ENCODE data around the gene RASGRF1.
"Not testable (repeated sequence)": the region's sequence is repeated elsewhere in the genome, so short reads cannot be mapped to it uniquely, and the experiment has no call there.

The RASGRF1 gene

DNA sequence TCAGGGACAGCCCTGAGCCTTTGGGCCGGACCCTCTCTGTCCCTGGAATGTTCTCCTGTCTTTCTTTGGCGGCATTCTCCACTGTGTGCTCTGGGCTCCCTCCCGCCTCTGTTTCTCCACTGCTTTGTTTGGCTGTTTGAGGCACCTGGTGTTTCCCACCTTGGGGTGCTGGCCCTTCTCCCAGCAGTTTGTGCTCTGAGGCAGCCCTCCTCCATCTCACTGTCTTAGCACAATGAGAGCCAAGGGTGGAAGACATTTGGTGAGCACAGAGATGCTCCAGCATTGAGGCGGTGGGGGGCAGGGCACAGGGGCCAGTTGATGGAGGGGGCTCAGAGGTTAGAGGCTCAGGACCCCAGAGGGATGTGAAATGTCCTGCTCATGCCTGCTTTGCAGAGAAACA, 54.3 kb downstream of the RASGRF1 start:
- DNase-seq (ENCODE audit: low spot score), result no peak

DNA sequence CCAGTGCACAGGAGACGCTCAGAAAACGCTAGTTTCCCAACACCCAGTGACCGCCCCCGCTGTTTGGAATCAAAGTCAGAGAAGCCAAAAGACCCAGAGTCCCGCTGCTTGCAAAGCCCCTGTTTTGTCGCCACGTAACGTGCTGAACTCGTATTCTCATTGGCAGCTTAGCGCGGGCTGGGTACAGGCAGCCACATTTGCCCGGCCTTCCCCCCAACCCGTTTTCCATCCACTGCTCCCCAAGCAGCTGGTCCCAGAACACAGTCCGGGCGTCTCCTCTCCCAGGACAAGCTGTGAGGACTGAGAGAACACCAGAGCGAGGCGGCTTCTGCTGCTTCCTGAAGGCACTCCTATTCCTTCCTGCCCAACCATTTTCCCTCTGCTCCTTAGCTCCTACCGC, 54.8 kb downstream of the RASGRF1 start:
- no peak for DNase-seq (ENCODE audit: low spot score)

DNA sequence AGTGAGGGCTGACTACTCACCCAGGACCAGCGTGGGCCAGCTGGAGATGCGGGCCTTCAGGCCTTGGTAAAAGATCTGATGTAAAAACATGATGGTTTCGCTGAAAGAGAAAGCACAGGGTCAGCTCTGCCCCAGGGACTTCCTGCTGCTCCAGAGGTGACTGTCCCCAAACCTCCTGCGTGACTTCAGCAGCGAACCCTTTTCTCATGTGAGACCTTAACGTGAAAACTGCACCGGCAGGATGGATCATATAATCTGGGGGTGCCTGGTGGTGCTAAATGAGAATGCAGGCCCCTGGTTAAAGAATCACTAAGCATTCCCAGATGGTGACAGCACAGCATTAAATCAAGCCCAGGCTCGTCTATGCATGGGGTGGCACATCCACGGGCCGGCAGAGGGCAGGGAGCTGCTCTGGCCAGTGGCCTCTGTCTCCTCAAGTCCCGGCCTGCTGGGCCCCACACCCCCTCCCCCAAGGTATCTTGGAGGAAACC, 55.4 kb downstream of the RASGRF1 start:
- DNase-seq (ENCODE audit: low spot score), result no peak

DNA sequence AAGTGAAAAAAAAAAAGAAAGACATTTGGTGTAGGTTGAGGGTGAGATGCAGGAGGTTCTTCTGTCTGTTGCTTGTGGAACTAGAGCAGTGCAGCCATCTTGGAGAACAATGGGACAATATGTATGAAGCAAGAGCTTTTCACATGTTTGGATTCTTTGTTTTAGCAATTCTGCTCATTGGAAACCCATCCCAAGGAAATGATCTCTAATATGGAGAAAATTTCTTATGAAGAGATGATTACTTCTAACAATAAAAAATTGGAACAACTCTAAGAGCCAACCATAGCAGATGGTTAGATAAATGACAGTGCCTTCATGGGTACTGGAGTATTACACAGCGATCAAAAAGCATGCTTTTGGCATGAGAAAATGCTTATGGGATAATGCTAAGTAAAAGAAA, 56.3 kb downstream of the RASGRF1 start:
- no peak for DNase-seq (ENCODE audit: low spot score)

DNA sequence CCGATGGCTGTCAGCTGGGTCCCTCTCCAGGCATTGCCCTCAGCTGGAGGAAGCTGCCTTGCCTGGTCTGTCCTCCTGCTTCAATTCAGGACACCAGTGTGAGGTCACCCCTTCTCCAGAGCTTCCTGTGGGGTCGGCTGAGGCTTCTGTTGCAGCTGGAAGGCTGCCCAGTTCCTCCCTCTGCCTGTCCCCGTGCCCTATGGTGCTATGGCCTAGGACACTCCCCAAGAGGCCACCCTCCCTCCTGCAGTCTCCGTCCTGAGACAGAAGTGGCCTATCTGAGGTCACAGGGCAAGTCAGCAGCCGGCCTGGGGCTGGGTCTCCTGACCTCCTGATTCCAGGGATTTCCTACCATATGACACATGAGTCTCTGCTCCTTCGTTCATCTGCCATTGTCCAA, 57.9 kb downstream of the RASGRF1 start:
- DNase-seq (ENCODE audit: low spot score), result no peak

DNA sequence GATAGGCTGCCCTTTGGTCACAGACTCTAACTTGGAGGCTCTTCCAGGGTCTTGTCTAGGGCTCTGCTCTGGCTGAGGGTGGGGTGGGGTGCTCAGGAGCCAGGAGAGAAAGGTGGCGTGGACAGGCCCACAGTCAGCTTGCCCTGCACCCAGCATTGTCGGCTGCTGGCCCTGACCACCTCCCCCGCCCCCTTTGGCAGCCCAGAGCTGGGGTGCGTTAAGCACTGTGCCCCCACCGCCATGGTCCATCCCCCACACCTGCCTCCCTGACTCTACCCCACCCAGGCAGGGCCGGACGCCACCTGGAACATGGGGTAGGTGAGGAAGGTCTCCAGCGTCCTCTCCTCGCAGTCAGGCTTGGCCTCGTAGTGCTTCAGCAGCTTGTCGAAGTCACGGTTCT, 58.8 kb downstream of the RASGRF1 start:
- no peak for DNase-seq (ENCODE audit: low spot score)

DNA sequence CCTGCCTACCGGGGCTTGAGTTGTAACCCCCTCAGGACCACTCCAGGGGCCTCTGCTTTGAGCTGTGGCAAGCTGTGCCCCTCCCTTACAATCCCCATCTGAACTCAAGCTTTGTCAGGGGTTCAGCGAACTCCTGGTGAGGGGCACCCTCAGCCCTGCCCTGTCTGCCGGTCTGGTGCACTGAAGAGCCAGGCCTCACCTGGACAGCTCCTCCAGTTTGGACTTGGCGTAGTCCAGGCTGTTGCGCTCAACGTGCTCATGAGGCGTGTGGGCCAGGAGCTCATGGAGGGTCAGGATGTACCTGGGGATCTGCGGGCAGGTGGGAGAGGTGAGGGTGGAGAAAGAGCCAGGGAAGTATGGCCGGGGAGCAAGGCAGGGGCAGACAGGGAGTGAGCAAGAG, 59.4 kb downstream of the RASGRF1 start:
- DNase-seq (ENCODE audit: low spot score), result no peak

DNA sequence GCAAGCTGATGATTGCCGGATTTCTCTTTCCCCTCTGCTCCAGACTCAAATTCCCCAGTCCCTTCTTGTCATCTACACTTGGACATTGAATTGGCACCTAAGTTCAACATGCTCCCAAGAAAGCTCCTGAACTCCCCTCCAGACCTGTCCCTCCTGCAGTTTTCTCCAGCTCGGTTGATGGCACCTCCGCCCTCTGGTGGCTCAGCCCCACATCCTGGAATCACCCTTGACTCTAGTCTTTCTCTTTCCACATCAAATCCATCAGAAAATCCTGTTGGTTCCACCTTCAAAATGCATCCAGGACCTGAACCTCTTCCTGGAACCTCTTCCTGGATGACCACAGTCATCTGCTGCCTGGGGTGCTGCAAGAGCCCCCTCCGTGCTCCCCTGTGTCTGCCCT, 60.1 kb downstream of the RASGRF1 start:
- peak; percentile 37 for DNase-seq (ENCODE audit: low spot score)

DNA sequence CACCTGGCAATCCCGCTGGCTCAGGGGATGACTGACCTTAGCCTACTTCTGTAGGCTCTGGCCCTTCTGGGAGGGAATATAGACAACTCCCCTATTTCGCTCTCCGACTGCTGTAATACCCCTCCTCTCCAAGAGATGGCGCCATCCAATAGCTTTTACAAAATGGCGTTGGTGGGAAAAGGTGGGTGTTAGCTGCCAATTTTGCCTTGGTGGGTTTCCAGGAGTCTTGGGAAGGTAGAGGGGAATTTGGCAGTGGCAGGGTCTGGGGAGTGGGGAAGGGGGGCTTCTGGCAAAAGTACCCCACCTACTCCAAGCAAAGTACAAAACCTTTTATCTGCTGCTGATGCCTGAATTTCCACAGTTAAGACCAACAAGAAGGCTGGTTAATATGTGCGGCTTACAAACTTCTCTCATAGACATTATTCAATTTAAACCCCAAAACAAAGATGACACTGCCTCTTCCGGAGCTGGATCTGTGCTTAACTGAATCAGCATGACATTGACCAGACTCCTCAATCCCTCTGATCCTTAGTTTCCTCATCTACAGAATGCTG, 62.1 kb downstream of the RASGRF1 start:
- peak; percentile 78 for DNase-seq (ENCODE audit: low spot score)

DNA sequence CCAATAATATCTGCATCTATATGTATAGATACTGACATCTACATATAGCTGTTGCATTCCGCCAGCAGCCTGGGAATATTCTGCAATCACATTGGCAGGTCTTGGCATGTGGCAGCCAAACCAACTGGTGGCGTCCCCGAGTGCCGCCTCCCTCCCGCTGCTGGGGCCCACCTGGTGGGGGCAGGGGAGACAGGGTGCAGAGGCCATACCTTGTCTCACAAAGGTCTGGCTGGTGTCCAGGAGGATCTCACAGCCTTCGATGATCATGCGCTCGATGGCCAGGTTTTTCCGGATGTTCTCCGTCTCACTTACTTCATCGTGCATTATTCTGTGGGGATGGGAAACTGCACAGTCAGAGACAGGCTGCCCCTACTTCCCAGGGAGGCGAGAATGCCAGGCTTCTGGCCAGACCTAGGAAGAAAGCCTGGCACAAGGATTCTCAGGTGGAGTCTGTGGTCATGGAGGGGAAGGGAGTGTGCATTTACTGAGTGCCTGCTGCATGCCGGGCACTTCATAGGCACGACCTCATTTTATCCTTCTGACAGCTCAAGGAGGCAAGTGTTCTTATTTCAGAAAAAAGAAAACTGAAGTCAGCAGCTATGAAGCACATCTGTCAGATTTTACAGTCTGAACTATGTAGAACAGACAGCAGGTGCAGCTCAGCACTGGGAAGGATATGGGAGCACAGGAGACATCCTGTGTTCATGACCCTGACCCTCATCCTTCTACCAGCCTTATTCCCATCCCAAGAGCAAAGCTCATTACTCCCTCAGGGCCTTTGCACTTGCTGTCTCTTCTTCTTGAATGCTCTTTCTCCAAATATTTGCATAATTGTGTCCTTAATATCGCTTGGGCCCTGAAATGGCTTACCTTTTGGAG, 62.8 kb downstream of the RASGRF1 start:
- DNase-seq (ENCODE audit: low spot score), result no peak

DNA sequence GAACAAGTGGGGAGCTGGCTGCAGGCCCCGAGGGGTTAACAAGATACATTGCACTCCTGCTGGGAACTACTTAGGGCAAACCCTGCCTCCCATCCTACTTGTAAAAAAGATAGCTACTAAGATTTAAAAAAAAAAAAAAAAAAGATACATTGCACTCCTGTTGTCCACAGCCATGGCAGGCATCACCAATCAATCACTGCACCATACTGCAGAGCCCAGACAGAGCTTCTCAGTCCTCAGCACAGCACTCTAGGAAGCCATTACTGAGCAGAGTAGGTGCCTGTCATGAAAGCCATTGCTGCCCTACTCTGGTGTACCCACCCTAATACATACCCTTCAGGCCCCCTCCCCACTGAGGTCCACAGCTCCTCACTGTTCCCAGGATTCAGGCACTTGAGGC, 64.8 kb downstream of the RASGRF1 start:
- no peak for DNase-seq (ENCODE audit: low spot score)

DNA sequence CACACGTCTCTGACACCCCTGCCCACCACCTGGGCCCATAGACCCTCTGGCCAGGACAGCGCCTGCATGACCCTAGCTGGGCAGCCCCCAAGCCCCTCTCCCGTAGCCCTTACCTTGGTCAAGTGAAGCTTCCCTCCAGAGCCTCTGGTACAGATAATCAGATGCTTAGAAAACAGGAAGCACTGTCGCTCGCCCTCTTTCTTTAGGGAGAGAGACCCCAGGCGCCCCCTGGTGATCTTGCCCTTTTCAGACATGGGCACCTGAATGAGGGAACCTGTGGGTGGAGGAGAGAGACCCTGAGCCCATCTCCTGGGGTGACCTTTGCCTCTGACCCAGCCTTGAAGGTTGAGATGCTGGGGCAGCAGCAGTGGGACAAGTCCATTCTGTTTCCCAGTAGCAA, 65.4 kb downstream of the RASGRF1 start:
- DNase-seq (ENCODE audit: low spot score), result no peak

DNA sequence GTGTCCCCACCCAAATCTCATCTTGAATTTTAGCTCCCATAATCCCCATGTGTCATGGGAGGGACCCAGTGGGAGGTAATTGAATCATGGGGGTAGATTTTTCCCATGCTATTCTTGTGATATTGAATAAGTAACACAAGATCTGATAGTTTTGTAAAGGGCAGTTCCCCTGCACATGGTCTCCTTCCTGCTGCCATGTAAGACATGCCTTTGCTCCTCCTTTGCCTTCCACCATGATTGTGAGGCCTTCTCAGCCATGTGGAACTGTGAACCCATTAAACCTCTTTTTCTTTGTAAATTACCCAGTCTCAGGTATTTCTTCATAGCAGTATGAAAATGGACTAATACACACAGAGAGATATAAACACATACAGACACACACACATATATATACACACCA, 66.1 kb downstream of the RASGRF1 start:
- DNase-seq (ENCODE audit: low spot score), result not testable (repeated sequence)

DNA sequence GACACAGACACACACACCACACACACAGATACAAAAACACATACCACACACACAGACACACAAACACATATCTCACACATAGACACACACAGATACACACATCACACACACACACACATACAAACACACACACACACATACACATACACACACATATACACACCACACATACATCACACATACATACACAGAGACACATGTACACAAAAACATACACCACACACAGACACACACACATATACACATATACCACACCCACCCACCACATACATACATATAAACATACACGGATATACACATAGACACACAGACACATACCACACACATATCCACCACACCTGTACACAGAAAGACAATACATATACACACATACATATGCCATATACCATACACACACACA, 66.7 kb downstream of the RASGRF1 start:
- no peak for DNase-seq (ENCODE audit: low spot score)

DNA sequence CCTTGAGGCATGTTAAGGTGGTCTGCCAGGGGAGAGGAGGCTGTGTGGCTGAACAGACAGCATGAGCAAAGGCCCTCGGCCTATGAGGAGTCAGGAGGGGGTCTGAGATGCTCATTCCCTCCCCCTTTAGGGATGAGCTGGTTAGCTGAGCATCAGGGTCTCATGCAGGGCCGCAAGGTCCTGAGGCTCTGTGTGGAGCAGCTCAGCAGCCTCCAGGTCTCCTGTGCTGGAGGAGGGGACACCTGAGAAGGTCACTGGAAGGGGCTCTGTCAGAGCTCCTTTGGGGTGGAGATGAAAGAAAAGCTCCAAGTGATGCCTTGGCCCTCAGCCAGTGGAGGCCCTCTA, 67.1 kb downstream of the RASGRF1 start:
- no peak for DNase-seq (ENCODE audit: low spot score)

DNA sequence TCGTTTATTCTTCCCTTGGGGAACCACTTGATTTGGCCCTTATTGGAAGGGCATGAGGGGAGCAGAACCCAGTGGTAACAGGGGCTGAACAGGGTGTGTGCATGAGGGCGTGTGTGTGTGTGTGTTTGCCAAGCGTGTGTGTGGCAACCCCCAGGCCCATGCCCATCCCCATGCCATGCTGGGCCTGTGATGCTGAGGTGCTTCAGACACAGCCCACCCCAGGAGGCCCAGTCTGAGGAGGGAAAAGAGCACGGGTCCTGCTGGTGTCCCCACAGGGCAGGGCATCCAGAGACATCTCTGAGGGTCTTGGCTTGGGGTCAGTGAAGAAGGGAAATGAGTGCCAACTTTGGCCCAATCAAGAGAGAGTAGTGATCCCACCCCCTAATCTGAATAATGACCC, 71.6 kb downstream of the RASGRF1 start:
- DNase-seq (ENCODE audit: low spot score), result no peak

DNA sequence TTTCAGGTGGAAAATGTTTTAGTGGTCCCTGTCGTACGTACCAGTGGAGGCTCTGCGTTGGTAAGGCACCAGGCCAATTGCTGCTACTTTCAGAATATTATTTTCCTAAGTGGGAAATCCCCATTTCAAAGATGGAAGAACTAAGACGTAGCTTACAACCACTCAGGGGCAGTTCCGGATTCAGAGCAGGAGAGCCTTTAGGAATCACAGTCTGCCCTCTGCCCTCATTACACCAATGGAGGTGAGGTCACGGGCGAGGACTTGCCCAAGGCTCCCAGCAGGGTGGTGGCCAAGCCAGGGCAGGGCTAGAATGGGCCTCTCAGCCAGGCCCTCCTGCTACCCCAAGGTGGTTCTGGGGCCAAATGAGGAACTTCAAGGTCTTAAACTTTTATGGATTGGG, 72.6 kb downstream of the RASGRF1 start:
- no peak for DNase-seq (ENCODE audit: low spot score)

DNA sequence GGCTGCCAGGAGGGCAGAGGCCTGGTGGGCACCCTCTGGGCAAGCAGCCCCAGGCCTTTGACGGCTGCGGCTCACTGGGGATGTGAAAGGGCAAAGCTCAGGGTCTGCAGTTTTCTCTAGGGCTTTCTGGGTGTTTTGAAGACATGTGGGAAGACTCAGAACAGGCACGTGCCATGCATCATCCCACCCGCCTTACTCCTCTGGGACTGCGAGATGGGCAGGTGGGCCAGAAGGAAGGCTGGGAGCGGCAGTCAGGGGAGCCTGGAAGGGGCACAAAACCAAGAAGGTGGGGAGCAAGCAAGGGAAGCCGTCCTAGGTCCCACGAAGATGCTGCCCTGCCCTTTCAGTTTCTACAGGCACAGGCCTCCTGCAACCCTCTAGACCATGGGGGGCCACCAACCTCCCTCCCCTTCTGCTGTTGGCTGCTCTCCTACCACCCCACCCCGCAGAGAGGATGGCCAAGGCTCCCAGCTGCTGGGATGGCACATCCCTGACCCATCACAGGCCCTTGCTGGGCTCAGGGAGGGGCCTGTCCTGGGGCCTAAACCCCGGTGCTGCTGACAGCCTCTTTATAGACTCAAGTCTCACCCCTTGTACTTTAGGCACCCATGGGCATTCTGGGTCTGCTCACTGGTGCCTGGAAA, 73.9 kb downstream of the RASGRF1 start:
- DNase-seq (ENCODE audit: low spot score), result no peak

DNA sequence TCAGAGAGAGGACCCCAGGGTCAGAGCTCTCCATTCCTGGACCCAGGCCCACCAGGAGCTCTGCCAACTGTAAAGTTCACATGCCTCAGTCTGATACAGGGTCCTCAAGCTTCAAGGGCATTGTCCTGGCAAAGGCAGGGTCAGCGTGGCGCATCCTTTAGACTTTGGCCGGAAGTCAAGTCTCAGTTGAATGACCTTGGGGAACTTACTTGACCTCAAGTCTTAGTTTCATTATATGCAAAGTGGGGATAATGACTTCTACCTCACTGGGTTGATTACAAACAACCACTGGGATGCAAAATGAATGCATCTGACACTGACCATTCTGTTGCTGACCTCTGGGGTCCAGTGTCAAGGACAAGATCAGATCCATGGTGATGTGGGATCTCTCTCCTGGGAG, 75.2 kb downstream of the RASGRF1 start:
- DNase-seq (ENCODE audit: low spot score), result no peak

DNA sequence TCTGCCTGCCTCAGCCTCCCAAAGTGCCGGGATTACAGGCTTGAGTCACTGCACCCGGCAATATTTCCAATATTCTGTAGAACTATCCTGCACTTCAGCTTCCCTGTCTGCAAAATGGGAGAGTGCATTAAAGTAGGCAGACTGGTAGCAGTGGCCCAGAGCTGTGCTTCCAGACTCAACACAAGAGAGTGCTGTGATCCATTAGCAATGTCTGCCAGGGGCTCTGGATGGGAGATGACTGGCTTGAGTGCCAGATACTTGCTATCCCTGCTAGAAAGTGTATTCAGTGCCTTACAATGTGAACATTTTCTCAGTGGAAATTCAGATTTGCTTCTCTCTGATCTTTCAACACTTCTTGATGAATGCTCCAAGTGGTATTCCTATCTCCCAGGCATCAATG, 80.3 kb downstream of the RASGRF1 start:
- no peak for DNase-seq (ENCODE audit: low spot score)

DNA sequence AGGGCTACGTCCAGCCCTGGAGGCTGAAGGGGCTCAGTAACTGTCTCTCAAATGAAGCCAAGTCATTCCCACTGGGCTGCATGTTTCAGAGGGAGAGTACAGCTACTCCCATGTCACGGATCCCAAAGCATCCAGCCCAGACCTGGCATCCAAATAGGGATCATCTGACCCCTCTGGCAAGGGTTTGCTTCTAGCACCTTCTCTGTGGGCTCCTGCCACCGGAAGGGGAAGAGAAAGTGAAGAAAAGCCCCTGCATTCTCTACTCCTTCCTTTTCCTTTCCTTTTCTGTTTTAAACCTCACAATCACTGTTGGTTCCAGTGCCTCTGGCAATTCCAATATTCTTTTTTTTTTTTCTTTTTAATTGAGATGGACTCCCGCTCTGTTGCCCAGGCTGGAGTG, 81.2 kb downstream of the RASGRF1 start:
- no peak for DNase-seq (ENCODE audit: low spot score)

DNA sequence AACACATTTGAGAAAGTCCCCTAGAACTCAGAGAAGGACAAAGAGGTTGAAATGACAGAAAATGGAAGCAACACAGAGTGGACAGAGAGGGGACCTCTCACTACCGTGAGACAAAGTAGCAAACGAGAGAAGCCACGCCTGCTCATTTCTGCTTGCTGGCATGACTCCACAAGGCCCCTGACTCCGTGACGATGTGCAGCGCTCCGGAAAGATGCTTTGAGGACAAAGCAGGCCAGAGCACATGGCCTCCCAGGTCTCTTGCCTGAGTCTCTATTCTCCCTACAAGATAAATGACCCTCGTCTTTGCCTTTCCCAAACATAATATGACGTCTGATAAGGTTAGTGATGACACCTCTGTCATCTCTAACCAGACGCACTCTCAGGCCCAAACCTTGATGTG, 81.9 kb downstream of the RASGRF1 start:
- DNase-seq (ENCODE audit: low spot score), result no peak

DNA sequence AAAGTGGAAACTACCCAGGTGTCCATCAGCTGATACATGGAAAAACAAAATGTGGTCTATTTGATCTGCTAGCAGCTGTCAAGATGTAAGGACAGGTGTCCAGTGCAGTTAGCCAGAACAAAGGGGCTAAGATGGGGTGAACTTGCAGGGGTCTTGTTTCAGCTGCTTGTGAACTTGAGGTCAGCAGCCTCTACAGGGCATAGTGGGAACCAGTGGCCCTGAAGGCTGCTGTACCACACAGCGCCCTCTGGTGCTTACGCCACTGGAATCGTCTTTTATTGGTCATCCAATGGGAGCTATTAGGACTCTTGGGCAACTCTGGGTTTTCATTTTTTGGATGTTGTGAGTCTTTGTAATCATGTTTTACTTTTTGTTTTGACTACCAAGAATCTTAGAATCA, 83.5 kb downstream of the RASGRF1 start:
- DNase-seq (ENCODE audit: low spot score), result peak; percentile 71
